Adipocyte (in vitro differentiated cells): ENCODE data around the gene ASAP3.

Experiments used
- DNase-seq: peaks from one replicate; pipeline ENCODE4 v3.0.0-alpha.2; 2015; ENCODE audit warnings: low read depth
- H3K27me3 ChIP-seq: replicated peaks from 2 replicates; pipeline ENCODE4 v1.7.0; 2013; ENCODE audit warnings: mild to moderate bottlenecking, low read length, moderate library complexity; ENCODE audit not compliant: control insufficient read depth, insufficient read depth
- H3K36me3 ChIP-seq: 2 replicates; pipeline ENCODE4 v1.7.0; 2013; ENCODE audit warnings: low read length, mild to moderate bottlenecking, moderate library complexity; ENCODE audit not compliant: control insufficient read depth, insufficient read depth, severe bottlenecking
- H3K4me1 ChIP-seq: 2 replicates; pipeline ENCODE4 v1.7.0; 2013; ENCODE audit warnings: mild to moderate bottlenecking, low read length, moderate library complexity; ENCODE audit not compliant: control insufficient read depth, insufficient read depth
- H3K4me3 ChIP-seq: 2 replicates; pipeline ENCODE4 v1.7.0; 2013; ENCODE audit warnings: mild to moderate bottlenecking, low read length, moderate library complexity
- H3K9ac ChIP-seq: 2 replicates; pipeline ENCODE4 v1.7.0; 2013; ENCODE audit warnings: mild to moderate bottlenecking, low read length, moderate library complexity
- H3K9me3 ChIP-seq: 2 replicates; pipeline ENCODE4 v1.7.0; 2013; ENCODE audit warnings: mild to moderate bottlenecking, low read length, moderate library complexity; ENCODE audit not compliant: control insufficient read depth

ASAP3 gene

DNA sequence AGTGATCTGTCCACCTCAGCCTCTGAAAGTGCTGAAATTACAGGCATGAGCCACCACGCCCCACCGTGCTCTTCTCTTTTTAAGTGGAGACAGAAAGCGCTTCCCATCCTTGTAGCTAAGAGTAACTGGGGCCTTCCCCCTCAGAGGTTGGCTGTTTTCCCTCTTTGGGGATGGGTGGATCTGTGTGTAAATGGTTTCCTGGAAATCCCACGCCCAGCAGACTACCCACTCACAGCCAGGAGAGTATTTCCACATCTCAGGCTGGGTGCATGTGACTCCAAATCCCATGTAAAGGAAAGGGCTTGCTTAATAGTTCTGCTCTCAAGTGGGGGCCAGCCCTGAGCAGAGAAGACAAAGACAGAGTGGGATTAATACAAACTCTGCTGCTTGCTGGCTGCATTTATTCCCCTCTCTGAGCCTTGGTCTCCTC, 39.9 kb downstream of the ASAP3 start:
- Histone ChIP-seq H3K9me3 (no peaks in the 10 kb centered on the region), H3K36me3 (peaks cover 30% of the 10 kb centered on the region), H3K4me3 (peak overlapping the region; percentile 81), H3K9ac (peak overlapping the region; percentile 90), H3K4me1 (peaks cover 40% of the 10 kb centered on the region), H3K27me3 (no peaks in the 10 kb centered on the region)
- peak; percentile 92 for DNase-seq

DNA sequence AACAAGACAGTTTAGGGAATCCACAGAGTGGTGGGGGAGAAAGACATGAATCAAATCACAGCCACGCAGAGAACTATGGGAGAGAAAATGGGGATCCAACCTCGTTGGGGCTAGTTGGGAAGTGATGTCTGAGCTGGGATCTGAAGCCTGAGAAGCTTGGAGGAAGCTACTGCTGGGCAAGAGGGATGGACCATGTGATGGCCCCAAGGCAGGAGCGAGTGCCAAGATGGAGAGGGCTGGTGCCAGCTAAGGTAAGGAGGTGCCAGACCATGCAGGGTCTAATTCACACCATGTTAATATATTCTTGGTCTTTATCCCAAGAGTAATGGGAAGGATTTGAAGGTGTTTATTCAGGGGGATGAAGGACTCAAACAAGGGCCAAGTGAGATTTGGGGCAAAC, 41.2 kb downstream of the ASAP3 start:
- H3K36me3 ChIP-seq = peaks cover 39% of the 10 kb centered on the region

DNA sequence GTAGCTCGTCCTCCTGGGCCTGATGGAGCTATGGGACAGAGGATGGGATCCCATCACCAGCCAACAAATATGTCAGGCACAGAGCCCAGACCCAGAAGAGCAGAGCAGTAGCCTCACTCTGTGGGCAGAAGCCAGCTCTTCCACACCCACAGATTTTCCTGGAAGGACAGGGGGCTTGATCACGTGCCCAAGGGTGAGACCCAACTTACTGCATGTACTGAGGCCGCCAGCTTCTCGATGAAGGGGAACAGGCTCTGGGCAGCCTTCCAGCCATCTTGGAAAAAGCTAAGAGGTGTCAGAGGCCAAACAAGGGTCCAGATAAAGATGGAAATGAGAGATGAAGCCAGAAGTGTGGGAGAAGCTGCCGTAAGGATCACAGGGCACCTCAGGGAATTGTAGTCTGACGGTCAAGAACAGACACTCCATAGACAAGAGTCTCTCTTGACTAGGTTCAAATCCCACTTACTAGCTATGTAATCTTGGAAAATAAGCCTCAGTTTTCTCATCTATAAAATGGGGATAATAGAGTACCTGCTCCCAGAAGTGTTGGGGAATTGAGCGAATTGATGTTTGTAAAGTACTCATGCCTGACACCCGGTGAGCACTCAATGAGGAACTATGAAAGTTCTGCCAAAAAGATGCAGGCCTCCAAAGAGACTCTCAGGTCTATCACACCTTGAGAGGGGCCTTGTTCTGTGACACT, 42.4 kb downstream of the ASAP3 start:
- DNase-seq = no peak
- Histone ChIP-seq H3K4me3 (no peak overlapping the region), H3K4me1 (peaks cover 20% of the 10 kb centered on the region), H3K27me3 (no peaks in the 10 kb centered on the region), H3K9ac (no peak overlapping the region), H3K36me3 (peaks cover 50% of the 10 kb centered on the region), H3K9me3 (no peaks in the 10 kb centered on the region)

More for the DNA sequence above, 41.2 kb downstream of the ASAP3 start:
- Histone ChIP-seq H3K9ac (no peak overlapping the region), H3K4me3 (no peak overlapping the region), H3K9me3 (no peaks in the 10 kb centered on the region), H3K4me1 (peaks cover 30% of the 10 kb centered on the region), H3K27me3 (no peaks in the 10 kb centered on the region)
- DNase-seq = no peak

DNA sequence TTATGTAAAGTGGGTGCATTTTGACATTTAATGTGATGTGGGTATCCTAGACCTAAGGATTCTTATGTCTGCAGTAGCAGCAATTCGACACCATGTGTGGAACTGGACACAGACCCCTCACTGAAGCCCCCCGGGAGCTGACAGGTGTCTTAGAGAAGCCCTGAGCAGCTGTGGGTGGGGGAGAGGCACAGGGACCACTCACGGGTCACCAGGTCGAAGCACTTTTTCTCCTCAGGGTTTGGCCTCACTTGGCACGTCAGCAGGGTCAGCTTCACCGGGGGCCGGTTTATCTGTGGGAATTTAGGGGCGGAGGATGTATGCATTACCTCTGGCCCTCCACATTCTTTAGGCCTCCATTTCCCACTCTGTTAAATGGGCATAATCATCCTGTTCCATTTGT, 45.4 kb downstream of the ASAP3 start:
- no peak for DNase-seq
- no peaks in the 10 kb centered on the region for H3K27me3 ChIP-seq
- H3K4me3 ChIP-seq = no peak overlapping the region
- H3K36me3 ChIP-seq = peaks cover 79% of the 10 kb centered on the region
- H3K4me1 ChIP-seq = no peaks in the 10 kb centered on the region
- H3K9ac ChIP-seq = no peak overlapping the region
- H3K9me3 ChIP-seq = no peaks in the 10 kb centered on the region

DNA sequence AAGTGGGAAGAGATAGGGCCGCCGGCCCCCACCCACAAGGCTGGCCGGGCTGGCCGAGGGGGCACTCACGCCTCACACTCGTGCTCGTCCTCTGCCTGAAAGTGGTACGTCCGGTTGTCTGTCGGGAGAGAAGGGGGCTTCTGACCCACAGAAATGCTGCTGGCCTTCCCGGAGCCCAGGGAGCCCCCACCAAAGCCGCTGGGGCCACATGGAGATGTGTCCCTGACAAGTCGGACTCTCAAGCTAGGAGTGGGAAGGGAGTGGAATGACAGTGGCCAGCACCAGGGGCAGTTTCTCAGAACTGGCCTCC, 46.7 kb downstream of the ASAP3 start:
- Histone ChIP-seq H3K4me3 (no peak overlapping the region), H3K27me3 (no peaks in the 10 kb centered on the region), H3K4me1 (no peaks in the 10 kb centered on the region), H3K36me3 (peaks cover 88% of the 10 kb centered on the region), H3K9me3 (no peaks in the 10 kb centered on the region), H3K9ac (no peak overlapping the region)
- no peak for DNase-seq

DNA sequence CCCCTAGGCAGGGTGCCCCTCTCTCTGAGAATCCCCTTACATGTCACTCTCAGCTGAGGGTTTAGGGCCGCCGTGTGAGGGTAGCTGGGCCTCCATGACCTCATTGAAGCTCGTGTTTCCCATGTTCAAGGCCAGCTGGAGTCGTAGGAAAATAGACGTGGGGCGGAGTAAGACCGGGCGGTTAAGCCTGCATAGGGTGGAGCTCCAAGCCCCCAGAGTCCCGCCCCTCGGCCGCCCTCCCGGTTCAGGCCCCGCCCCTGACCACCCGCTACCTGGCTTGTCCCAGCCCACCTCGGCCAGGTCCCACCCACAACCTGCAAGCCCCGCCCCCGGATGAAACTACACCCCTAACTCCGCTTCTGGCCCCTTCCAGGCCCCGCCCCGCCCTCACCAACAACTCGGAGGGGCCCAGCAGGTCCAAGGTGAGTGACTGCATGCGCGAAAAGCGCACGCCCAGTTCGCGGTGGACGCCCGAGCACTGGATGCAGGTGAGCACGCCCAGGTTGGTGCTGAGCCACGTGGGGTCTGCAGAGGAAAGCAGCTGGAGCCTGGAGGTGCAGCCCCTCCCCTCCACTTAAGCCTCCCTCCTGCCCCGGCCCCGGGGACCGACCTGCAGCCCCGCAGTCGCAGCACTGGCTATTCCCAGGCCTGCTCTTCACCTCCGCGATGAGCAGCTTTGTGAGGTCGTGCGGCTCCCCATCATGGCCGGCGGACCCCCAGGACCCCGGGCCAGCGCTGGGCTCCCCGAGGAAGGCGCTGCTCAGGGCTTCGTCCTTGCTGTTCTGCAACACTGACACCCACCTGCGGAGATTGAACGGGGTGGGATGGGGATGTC, 47.2 kb downstream of the ASAP3 start:
- H3K9ac ChIP-seq = no peak overlapping the region
- peaks cover 88% of the 10 kb centered on the region for H3K36me3 ChIP-seq
- H3K4me3 ChIP-seq = no peak overlapping the region
- H3K27me3 ChIP-seq = no peaks in the 10 kb centered on the region
- no peak for DNase-seq
- H3K9me3 ChIP-seq = no peaks in the 10 kb centered on the region
- no peaks in the 10 kb centered on the region for H3K4me1 ChIP-seq

DNA sequence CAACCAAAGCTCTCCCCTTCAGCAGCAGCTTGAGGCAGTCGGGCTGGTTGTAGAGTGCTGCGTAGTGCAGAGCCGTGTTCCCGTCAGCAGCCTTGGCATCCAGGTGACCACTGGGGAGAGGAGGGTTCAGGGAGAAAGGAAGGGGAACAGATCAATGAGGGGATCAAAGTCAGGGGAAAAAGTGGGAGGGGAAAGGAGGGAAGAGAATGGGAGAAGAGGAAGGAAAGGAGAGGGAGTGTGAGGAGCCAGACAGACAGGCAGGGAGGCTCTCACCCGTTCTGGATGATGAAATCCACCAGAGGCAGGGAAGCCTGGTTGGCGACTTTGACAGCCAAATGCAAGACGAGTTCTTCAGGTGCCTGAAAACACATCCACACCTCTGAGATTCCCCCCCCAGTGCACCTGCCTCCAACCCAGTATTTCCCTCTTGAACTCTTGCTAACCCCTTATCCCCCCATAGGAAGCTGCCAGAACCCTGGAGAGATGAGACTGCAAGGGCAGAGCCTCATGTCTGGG, 49.7 kb downstream of the ASAP3 start:
- Histone ChIP-seq H3K4me3 (no peak overlapping the region), H3K27me3 (no peaks in the 10 kb centered on the region), H3K36me3 (peaks cover 97% of the 10 kb centered on the region), H3K9me3 (no peaks in the 10 kb centered on the region), H3K9ac (no peak overlapping the region), H3K4me1 (no peaks in the 10 kb centered on the region)
- DNase-seq = no peak

DNA sequence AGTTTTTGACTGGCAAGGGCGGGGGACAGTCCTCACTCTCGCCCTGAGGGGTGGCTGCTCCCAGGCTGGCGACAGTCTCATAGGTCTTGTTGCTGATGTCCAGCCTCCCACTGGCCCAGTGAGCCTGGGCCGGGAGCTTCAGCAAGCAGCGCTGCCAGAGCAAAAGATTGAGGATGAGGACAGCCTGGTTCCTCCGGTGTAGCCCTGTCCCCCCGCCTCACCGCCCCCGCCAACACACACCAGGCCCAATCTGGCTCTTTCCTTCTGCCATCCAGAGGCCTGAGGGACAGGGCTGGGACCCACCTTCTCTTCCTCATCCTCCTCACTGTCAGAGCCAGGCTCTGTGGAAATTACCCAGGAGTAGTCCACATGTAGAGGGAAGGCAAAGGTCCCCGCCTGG, 50.9 kb downstream of the ASAP3 start:
- H3K27me3 ChIP-seq = no peaks in the 10 kb centered on the region
- peaks cover 97% of the 10 kb centered on the region for H3K36me3 ChIP-seq
- no peak overlapping the region for H3K4me3 ChIP-seq
- no peaks in the 10 kb centered on the region for H3K9me3 ChIP-seq
- H3K4me1 ChIP-seq = no peaks in the 10 kb centered on the region
- no peak overlapping the region for H3K9ac ChIP-seq
- no peak for DNase-seq

DNA sequence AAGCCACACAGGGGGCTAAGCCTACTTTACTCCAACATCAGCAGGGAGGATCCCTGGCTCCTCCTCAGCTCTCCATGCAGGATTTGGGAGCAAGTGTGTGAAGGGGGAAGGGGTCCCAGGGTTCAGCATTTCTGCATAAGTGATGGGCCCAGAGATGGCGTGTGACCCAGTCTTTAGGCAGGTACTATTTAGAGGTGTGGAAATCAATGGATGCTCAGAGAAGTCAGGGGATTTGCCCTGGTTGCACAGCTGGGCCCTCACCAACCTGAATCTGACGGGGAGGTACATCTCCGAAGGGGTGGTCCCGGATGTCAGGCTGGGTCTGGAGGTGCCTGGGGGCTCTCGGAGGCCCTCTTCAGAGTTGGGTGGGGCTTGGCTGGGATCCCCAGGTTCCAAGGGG, 52.5 kb downstream of the ASAP3 start:
- H3K4me3 ChIP-seq = no peak overlapping the region
- no peaks in the 10 kb centered on the region for H3K27me3 ChIP-seq
- H3K9ac ChIP-seq = no peak overlapping the region
- no peak for DNase-seq
- H3K4me1 ChIP-seq = no peaks in the 10 kb centered on the region
- H3K9me3 ChIP-seq = no peaks in the 10 kb centered on the region
- peaks cover 85% of the 10 kb centered on the region for H3K36me3 ChIP-seq

DNA sequence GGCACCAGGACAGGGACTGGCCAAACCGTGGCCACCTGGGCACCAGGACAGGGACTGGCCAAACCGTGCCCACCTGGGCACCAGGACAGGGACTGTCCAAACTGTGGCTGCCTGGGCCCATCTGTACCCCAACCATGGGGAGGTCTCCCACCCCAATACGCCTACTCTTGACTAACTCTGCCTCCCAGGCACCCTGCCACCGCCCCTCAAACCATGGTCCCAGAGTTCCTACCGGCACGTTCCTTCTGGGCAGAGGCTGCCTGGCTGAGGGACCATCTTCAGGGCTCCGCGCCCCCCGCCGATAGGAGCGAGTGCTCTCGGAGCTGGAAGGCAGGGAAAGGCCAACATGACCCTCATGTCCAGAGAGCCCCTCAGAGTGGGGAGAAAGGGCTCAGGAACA, 53.2 kb downstream of the ASAP3 start:
- no peak overlapping the region for H3K4me3 ChIP-seq
- H3K27me3 ChIP-seq = no peaks in the 10 kb centered on the region
- DNase-seq = no peak
- peaks cover 79% of the 10 kb centered on the region for H3K36me3 ChIP-seq
- no peaks in the 10 kb centered on the region for H3K4me1 ChIP-seq
- H3K9ac ChIP-seq = no peak overlapping the region
- no peaks in the 10 kb centered on the region for H3K9me3 ChIP-seq

DNA sequence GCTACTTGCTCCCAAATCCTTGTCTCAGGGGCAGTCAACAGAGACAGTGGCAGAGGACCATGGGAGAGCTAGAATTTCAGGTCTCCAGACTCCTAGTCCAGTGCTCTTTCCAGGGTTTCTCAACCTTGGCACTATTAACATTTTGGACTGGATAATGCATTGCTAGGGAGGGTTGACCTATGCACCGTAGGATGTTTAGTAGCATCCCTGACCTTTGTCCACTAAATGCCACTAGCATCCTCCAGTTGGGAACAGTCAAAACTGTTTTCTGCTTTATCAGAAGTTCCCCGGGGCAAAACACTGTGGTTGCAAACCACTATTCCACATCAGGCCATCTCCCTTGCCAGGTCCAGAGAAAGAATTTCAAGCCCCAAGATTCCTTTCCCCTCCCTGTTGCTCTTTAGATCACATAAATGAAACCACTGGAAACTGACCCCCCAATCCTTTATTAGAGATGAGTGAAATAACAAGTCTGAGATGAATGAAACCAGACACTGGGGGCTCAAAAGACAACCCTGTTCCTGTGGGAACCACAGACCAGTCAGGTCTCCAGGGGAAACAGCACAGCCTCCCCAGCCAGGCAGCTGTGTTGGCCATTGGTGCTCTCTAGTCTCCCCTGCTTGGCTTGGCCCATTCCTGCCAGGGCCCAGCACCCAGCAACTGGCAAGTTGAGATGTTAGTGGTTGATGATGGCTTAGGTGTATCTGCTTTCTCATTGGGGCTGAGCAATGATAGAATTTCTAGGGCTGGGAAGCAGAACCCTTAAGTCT, 55.7 kb downstream of the ASAP3 start:
- no peaks in the 10 kb centered on the region for H3K27me3 ChIP-seq
- peaks cover 13% of the 10 kb centered on the region for H3K4me1 ChIP-seq
- no peaks in the 10 kb centered on the region for H3K9me3 ChIP-seq
- no peak overlapping the region for H3K4me3 ChIP-seq
- peaks cover 54% of the 10 kb centered on the region for H3K36me3 ChIP-seq
- H3K9ac ChIP-seq = no peak overlapping the region
- no peak for DNase-seq
